ENCODE results near the gene IPPK. TPM values are rescaled to one million over a fixed set of nuclear protein-coding genes. Genes with fewer than 3 reads are reported as not detected.
A peak's percentile ranks its signal among the peaks of the same experiment; 100 is the strongest.

The IPPK gene
- total and polyA plus RNA-seq, 2 of the 4 experiments (the other 2 are of a cell fraction): 25.1 to 26.8 TPM

DNA sequence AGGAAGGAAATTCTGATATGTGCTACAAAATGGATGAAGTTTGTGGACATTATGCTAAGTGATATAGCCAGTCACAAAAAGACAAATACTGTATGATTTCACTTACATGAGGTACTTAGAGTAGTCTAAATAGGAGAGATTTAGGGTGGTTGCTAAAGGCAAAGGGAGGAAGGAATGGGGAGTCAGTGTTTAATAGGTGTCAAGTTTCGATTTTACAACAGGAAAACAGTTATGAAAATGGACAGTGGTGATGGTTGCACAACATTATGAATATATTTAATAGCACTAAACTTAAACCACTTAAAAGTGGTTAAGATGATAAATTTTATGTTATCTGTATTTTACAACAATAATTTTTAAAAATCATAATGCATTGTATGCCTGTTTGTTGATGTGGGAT lies 93.8 kb downstream of the IPPK start:
- Histone ChIP-seq H3K4ac (ENCODE audit: low read depth, low read length) (no peak overlapping the region), H3K27ac (ENCODE audit: insufficient read depth, low read length) (no peak overlapping the region), H3K4me1 (ENCODE audit: control insufficient read depth, insufficient read depth, low read length) (no peaks in the 10 kb centered on the region), H2AK5ac (ENCODE audit: low read depth, low read length) (no peak overlapping the region), H4K20me1 (ENCODE audit: insufficient read depth, low read length) (no peaks in the 10 kb centered on the region), H3K36me3 (ENCODE audit: control insufficient read depth, insufficient read depth, low read length) (no peaks in the 10 kb centered on the region), H3K4me3 (ENCODE audit: insufficient read depth, low read depth, low read length) (no peak overlapping the region), H3K14ac (replicated peaks; ENCODE audit: low read depth, low read length) (no peak overlapping the region), H4K91ac (ENCODE audit: insufficient read depth, low read depth, low read length) (no peak overlapping the region), H2BK20ac (ENCODE audit: low read depth, low read length) (no peak overlapping the region), H3K79me1 (ENCODE audit: low read depth in 1 of 2, low read length in 2 of 2) (no peaks in the 10 kb centered on the region), H2BK15ac (ENCODE audit: low read depth, low read length) (no peak overlapping the region), H2AFZ (replicated peaks; ENCODE audit: low read length, poor library complexity) (no peak overlapping the region), H3K4me2 (ENCODE audit: low read depth, low read length) (no peak overlapping the region), H3K9ac (ENCODE audit: low read depth, low read length) (no peak overlapping the region), H4K8ac (ENCODE audit: low read depth in 2 of 2, low read length in 2 of 2) (no peak overlapping the region), H3K18ac (ENCODE audit: low read depth, low read length) (no peak overlapping the region), H3K23ac (ENCODE audit: low read depth, low read length) (no peak overlapping the region), H2BK120ac (ENCODE audit: low read depth, low read length) (no peak overlapping the region), H2BK5ac (ENCODE audit: low read depth, low read length, poor library complexity, severe bottlenecking) (no peak overlapping the region), H3K27me3 (ENCODE audit: control insufficient read depth, insufficient read depth, low read length) (no peaks in the 10 kb centered on the region), H3K9me1 (ENCODE audit: insufficient read depth, low read length) (no peaks in the 10 kb centered on the region), H4K5ac (ENCODE audit: low read depth, low read length) (no peak overlapping the region), H2AK9ac (replicated peaks; ENCODE audit: low read depth, low read length, poor library complexity) (no peak overlapping the region), H3K9me3 (ENCODE audit: control insufficient read depth, insufficient read depth, low read length) (no peaks in the 10 kb centered on the region; the same call in 1 of the 2 replicates), H3K56ac (ENCODE audit: extremely low read depth, insufficient read depth, low read length) (no peak overlapping the region)
- ChIA-PET POLR2A (ENCODE audit: unreplicated experiment) (no interaction called here), CTCF (no interaction called here)
- no TSS peak for BruUV-seq (replicated peaks)
- in situ Hi-C loops (cut with MboI; ENCODE audit: low sequenced_read_pairs): no loop called here
- no peak for TF ChIP-seq MAFK (IDR thresholded peaks at IDR 0.05; ENCODE audit: low read depth, low read length)
- no peak for TF ChIP-seq RAD21 (IDR thresholded peaks at IDR 0.05; ENCODE audit: low read length)
- TF ChIP-seq, protein P1, sequence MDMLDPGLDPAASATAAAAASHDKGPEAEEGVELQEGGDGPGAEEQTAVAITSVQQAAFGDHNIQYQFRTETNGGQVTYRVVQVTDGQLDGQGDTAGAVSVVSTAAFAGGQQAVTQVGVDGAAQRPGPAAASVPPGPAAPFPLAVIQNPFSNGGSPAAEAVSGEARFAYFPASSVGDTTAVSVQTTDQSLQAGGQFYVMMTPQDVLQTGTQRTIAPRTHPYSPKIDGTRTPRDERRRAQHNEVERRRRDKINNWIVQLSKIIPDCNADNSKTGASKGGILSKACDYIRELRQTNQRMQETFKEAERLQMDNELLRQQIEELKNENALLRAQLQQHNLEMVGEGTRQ (IDR thresholded peaks at IDR 0.05; ENCODE audit: low read depth, low read length): no peak
- TF ChIP-seq, protein P2, sequence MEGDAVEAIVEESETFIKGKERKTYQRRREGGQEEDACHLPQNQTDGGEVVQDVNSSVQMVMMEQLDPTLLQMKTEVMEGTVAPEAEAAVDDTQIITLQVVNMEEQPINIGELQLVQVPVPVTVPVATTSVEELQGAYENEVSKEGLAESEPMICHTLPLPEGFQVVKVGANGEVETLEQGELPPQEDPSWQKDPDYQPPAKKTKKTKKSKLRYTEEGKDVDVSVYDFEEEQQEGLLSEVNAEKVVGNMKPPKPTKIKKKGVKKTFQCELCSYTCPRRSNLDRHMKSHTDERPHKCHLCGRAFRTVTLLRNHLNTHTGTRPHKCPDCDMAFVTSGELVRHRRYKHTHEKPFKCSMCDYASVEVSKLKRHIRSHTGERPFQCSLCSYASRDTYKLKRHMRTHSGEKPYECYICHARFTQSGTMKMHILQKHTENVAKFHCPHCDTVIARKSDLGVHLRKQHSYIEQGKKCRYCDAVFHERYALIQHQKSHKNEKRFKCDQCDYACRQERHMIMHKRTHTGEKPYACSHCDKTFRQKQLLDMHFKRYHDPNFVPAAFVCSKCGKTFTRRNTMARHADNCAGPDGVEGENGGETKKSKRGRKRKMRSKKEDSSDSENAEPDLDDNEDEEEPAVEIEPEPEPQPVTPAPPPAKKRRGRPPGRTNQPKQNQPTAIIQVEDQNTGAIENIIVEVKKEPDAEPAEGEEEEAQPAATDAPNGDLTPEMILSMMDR (conservative IDR thresholded peaks at IDR 0.05; ENCODE audit: low read depth, low read length): no peak
- TF ChIP-seq CEBPB (IDR thresholded peaks at IDR 0.05; ENCODE audit: low read depth, low read length): peak; percentile 53
- TF ChIP-seq RFX5 (IDR thresholded peaks at IDR 0.05; ENCODE audit: low read depth, low read length): no peak
- TF ChIP-seq RCOR1 (IDR thresholded peaks at IDR 0.05; ENCODE audit: insufficient replicate concordance, low read length): no peak
- TF ChIP-seq CHD1 (IDR thresholded peaks at IDR 0.05; ENCODE audit: low read depth, low read length): no peak
- WGBS, 2 experiments (ENCODE audit: extremely low coverage in 2 of 2, insufficient read length in 1 of 2): no CpG with 5 or more reads among the region's 1 CpG
- no peak for DNase-seq
- intact Hi-C loops (cut with micrococcal nuclease): no loop called here
- ATAC-seq (ENCODE audit: low read depth): no peak
- dilution Hi-C loops (cut with HindIII; ENCODE audit: low sequenced_read_pairs, unreplicated experiment): no loop called here
